GM12878 (cell line): ENCODE measurements around the gene IL1R2. TPM values are rescaled to one million over a fixed set of nuclear protein-coding genes. Genes with fewer than 3 reads are reported as not detected.

ENCODE experiments used
- ATAC-seq: fragments of 200-7000 bp; cut with Tn5 transposase; 3 replicates; pipeline ENCODE4 v1.9.1; 2020; ENCODE audit warnings: mild to moderate bottlenecking, moderate library complexity
- BruUV-seq: library from RNA; stranded (reverse); fragments of 400-500 nt; replicated peaks from 2 replicates; lab custom pipeline; 2021; lab: Mats Ljungman, UMichigan
- CTCF ChIA-PET: fragments of 300-600 bp; sonication (Branson Sonifier 250); formaldehyde crosslinking; extraction: SDS; loops from one replicate; lab custom pipeline; 2021; ENCODE audit warnings: inconsistent platforms; lab: Yijun Ruan, JAX
- POLR2A ChIA-PET: fragments of 350-600 bp; formaldehyde crosslinking; extraction: SDS; loops from one replicate; lab custom pipeline; 2021; ENCODE audit warnings: inconsistent platforms; lab: Charles Lee
- RAD21 ChIA-PET: fragments of 300-600 bp; sonication (Branson Sonifier 250); formaldehyde crosslinking; loops from one replicate; lab custom pipeline; 2023; ENCODE audit warnings: antibody characterized with exemption; ENCODE audit not compliant: unreplicated experiment; lab: Charles Lee
- SMC1A ChIA-PET: fragments of 300-600 bp; sonication (Branson Sonifier 250); formaldehyde crosslinking; loops from one replicate; lab custom pipeline; 2023; ENCODE audit not compliant: unreplicated experiment, uncharacterized antibody; lab: Charles Lee
- DNase-seq: peaks from one replicate; pipeline ENCODE4 v3.0.0-alpha.2; 2011; ENCODE audit warnings: low read depth, low spot score
- FAIRE-seq: peaks from 3 replicates; lab custom pipeline; 2011; peaks lifted over from hg19 to GRCh38; lab: Jason Lieb, UNC
- H2AFZ ChIP-seq: 2 replicates; pipeline ENCODE4 v1.6.0; 2011; ENCODE audit warnings: low read depth, low read length, control low read depth; ENCODE audit not compliant: control insufficient read depth
- H3K27ac ChIP-seq: 2 replicates; pipeline ENCODE4 v1.5.1; 2011; ENCODE audit warnings: control low read depth; ENCODE audit not compliant: control insufficient read depth, insufficient read depth
- H3K27me3 ChIP-seq, 2 experiments: replicated peaks in 1 of 2; 2 replicates each; pipeline versions ENCODE4 v1.6.0 to v1.6.1; 2011; ENCODE audit warnings: low read length in 1 of 2; ENCODE audit not compliant: control insufficient read depth in 2 of 2, insufficient read depth in 2 of 2
- H3K36me3 ChIP-seq, 2 experiments: 2 replicates each; pipeline ENCODE4 v1.5.1; 2011; ENCODE audit warnings: low read length in 1 of 2; ENCODE audit not compliant: control insufficient read depth in 2 of 2, insufficient read depth in 2 of 2
- H3K4me1 ChIP-seq: 2 replicates; pipeline ENCODE4 v1.6.1; 2011; ENCODE audit warnings: mild to moderate bottlenecking, low read length, moderate library complexity, mixed read lengths; ENCODE audit not compliant: control insufficient read depth, insufficient read depth
- H3K4me2 ChIP-seq: 2 replicates; pipeline ENCODE4 v1.6.0; 2011; ENCODE audit warnings: control low read depth; ENCODE audit not compliant: control insufficient read depth, insufficient read depth
- H3K4me3 ChIP-seq: fragments of 200-600 bp; sonication (generic); 2 replicates; pipeline ENCODE4 v1.5.1; 2016
- H3K79me2 ChIP-seq: 2 replicates; pipeline ENCODE4 v1.6.0; 2011; ENCODE audit warnings: low read length; ENCODE audit not compliant: control insufficient read depth, insufficient read depth
- H3K9ac ChIP-seq: 2 replicates; pipeline ENCODE4 v1.8.0; 2011; ENCODE audit warnings: low read length, control low read depth, mixed read lengths; ENCODE audit not compliant: control insufficient read depth, insufficient read depth
- H3K9me3 ChIP-seq: replicated peaks from 3 replicates; pipeline ENCODE4 v1.5.1; 2011; ENCODE audit warnings: mild to moderate bottlenecking, low read length; ENCODE audit not compliant: control insufficient read depth, insufficient read depth
- H4K20me1 ChIP-seq: 2 replicates; pipeline ENCODE4 v1.6.0; 2011; ENCODE audit not compliant: control insufficient read depth, insufficient read depth
- CBX3 ChIP-seq: fragments of 200-600 bp; sonication (generic); IDR thresholded peaks from 2 replicates; pipeline ENCODE4 v1.6.1; 2016; ENCODE audit warnings: low read depth, borderline replicate concordance
- HDAC2 ChIP-seq: fragments of 200-600 bp; sonication (generic); IDR thresholded peaks from 2 replicates; pipeline ENCODE4 v1.6.1; 2017
- SMAD5 ChIP-seq: IDR thresholded peaks from 2 replicates; pipeline ENCODE4 v1.6.1; 2016; ENCODE audit warnings: antibody characterized with exemption, low read depth
- STAT1 ChIP-seq: fragments of 450-650 bp; conservative IDR thresholded peaks from 2 replicates; pipeline ENCODE4 v1.6.1; 2014; ENCODE audit warnings: antibody characterized with exemption, mild to moderate bottlenecking
- TAF1 ChIP-seq: IDR thresholded peaks from 2 replicates; pipeline ENCODE4 v1.6.1; 2011; ENCODE audit warnings: mild to moderate bottlenecking, low read depth, low read length, borderline replicate concordance
- ZZZ3 ChIP-seq: IDR thresholded peaks from 2 replicates; pipeline ENCODE4 v1.6.1; 2011; ENCODE audit warnings: low read depth; ENCODE audit not compliant: control insufficient read depth, insufficient read length
- WGBS: methylation state at CpG from one replicate; pipeline ENCODE4 v1.1.6; 2016; ENCODE audit warnings: low lambda C conversion rate; ENCODE audit not compliant: insufficient replicate concordance, insufficient coverage; ENCODE audit errors: missing lambda C conversion rate; 5-methylcytosine and 5-hydroxymethylcytosine counted together
- in situ Hi-C: fragments of 300-500 bp; cut with MboI; formaldehyde crosslinking; loops from 9 replicates; pipeline ENCODE4 v1.14.3; 2018; ENCODE audit warnings: mixed read lengths
- intact Hi-C: fragments of 100-400 bp; cut with micrococcal nuclease; formaldehyde crosslinking; loops from one replicate; pipeline ENCODE4 v1.14.2; 2022; ENCODE audit not compliant: unreplicated experiment
- polyA plus RNA-seq, 11 experiments: library from polyadenylated mRNA; depleted of rRNA in 4 of 11; unstranded in 6 of 11; stranded (reverse) in 5 of 11; fragments of >200 nt; fragmentation: Nextera tagmentation in 4 of 11; fragmentation: Illumina TruSeq in 1 of 11; extraction: Ambion mirVana in 4 of 11; extraction: Trizol in 1 of 11; gene quantifications; 1 replicate in 1 of 11; 2 replicates in 10 of 11; pipeline versions ENCODE4 v1.2.1 to v1.2.3, GENCODE V29; 2011 to 2016; ENCODE audit warnings: inconsistent platforms in 2 of 11, missing spikeins in 2 of 11, low read depth in 1 of 11
- total RNA-seq, 4 experiments: library from RNA; depleted of rRNA in 3 of 4; stranded (reverse); fragments of >200 nt in 3 of 4; fragmentation: Illumina TruSeq in 1 of 4; extraction: Trizol in 1 of 4; gene quantifications; 2 replicates each; pipeline versions ENCODE4 v1.2.1 to v1.2.3, GENCODE V29; 2013 to 2021

The IL1R2 gene
- total and polyA plus RNA-seq, 10 of the 15 experiments (the other 5 are each of a cell fraction or from before 2014, with no cell fraction given): 0.44 to 6.4 (median 0.62) TPM

GRCh38 chr2:101951296-101951695 lies 40.5 kb upstream of the IL1R2 start:
- ChIA-PET RAD21 (no interaction called here), CTCF (no interaction called here), POLR2A (no interaction called here), SMC1A (no interaction called here)
- Histone ChIP-seq H3K4me2 (no peak overlapping the region), H4K20me1 (no peaks in the 10 kb centered on the region), H3K79me2 (no peaks in the 10 kb centered on the region), H3K27me3 (no peaks in the 10 kb centered on the region), H3K9ac (no peak overlapping the region), H3K36me3 (no peaks in the 10 kb centered on the region), H3K9me3 (no peaks in the 10 kb centered on the region; the same call in 2 of the 3 replicates), H3K27ac (no peak overlapping the region), H3K4me1 (no peaks in the 10 kb centered on the region), H3K4me3 (no peak overlapping the region), H2AFZ (no peak overlapping the region)
- FAIRE-seq (no peak), DNase-seq (no peak), ATAC-seq (no peak)
- intact Hi-C loops: no loop called here
- WGBS: 0% methylated on average over 1 of the region's 1 CpG
- no peak for TF ChIP-seq SMAD5
- TF ChIP-seq, all 136 proteins: peak for 0
- in situ Hi-C loops: no loop called here
- BruUV-seq: no TSS peak

- Histone ChIP-seq H3K27me3 (no peaks in the 10 kb centered on the region), H3K9ac (no peak overlapping the region), H3K4me3 (no peak overlapping the region), H2AFZ (no peak overlapping the region), H4K20me1 (no peaks in the 10 kb centered on the region), H3K4me1 (no peaks in the 10 kb centered on the region), H3K4me2 (no peak overlapping the region), H3K36me3 (no peaks in the 10 kb centered on the region), H3K27ac (no peak overlapping the region)
- in situ Hi-C loops (no loop called here), intact Hi-C loops (no loop called here)
- 88% methylated on average over 1 of the region's 1 CpG for WGBS
- BruUV-seq: no TSS peak
- SMC1A ChIA-PET: no interaction called here
- RAD21 ChIA-PET: no interaction called here
- CTCF ChIA-PET: interaction anchor here (1.5 kb wide), 1 partner anchor 53 kb away, joined by 5 read pairs; no protein-coding TSS in a partner anchor
- TF ChIP-seq STAT1: no peak
- TF ChIP-seq ZZZ3: no peak
- no peak for TF ChIP-seq TAF1
- no peak for TF ChIP-seq HDAC2
- no peak for TF ChIP-seq CBX3
- TF ChIP-seq, all 136 proteins: peak for 0
- FAIRE-seq: no peak
- DNase-seq: no peak
- POLR2A ChIA-PET: no interaction called here
- no peaks in the 10 kb centered on the region; the same call in 2 of the 3 replicates for H3K9me3 ChIP-seq
- no peak for ATAC-seq
- H3K79me2 ChIP-seq: no peaks in the 10 kb centered on the region
Measured at GRCh38 chr2:101952551-101952950, 39.2 kb upstream of the IL1R2 start.
